ENCODE results near the gene RPN2.

RPN2 gene

GRCh38 chr20:37219751-37220668 lies 40.9 kb downstream of the RPN2 start:
- DNase-seq, result no peak

- DNase-seq, result no peak
Observed at GRCh38 chr20:37220731-37221130, 41.6 kb downstream of the RPN2 start.

GRCh38 chr20:37222086-37222485 lies 43.0 kb downstream of the RPN2 start:
- no peak for DNase-seq

- DNase-seq, result peak; percentile 53
Observed at GRCh38 chr20:37223053-37223452, 43.9 kb downstream of the RPN2 start.

GRCh38 chr20:37225146-37225545 lies 46.0 kb downstream of the RPN2 start:
- DNase-seq, result no peak

- no peak for DNase-seq
Observed at GRCh38 chr20:37226889-37227288, 47.8 kb downstream of the RPN2 start.

GRCh38 chr20:37228082-37228481 lies 49.0 kb downstream of the RPN2 start:
- DNase-seq, result no peak

GRCh38 chr20:37228656-37229055 lies 49.5 kb downstream of the RPN2 start:
- DNase-seq, result no peak

- no peak for DNase-seq
Observed at GRCh38 chr20:37229357-37229756, 50.2 kb downstream of the RPN2 start.

GRCh38 chr20:37230200-37230599 lies 51.1 kb downstream of the RPN2 start:
- DNase-seq, result no peak

GRCh38 chr20:37231947-37232630 lies 53.0 kb downstream of the RPN2 start:
- DNase-seq, result no peak

- DNase-seq, result no peak
Observed at GRCh38 chr20:37233548-37234253, 54.6 kb downstream of the RPN2 start.

- no peak for DNase-seq
Observed at GRCh38 chr20:37234254-37234581, 55.1 kb downstream of the RPN2 start.

- no peak for DNase-seq
Observed at GRCh38 chr20:37235065-37235464, 55.9 kb downstream of the RPN2 start.

GRCh38 chr20:37236462-37236861 lies 57.3 kb downstream of the RPN2 start:
- DNase-seq, result no peak

- DNase-seq, result no peak
Observed at GRCh38 chr20:37237656-37238055, 58.5 kb downstream of the RPN2 start.

- no peak for DNase-seq
Observed at GRCh38 chr20:37238426-37238825, 59.3 kb downstream of the RPN2 start.

- DNase-seq, result no peak
Observed at GRCh38 chr20:37238935-37239451, 59.9 kb downstream of the RPN2 start.

- no peak for DNase-seq
Observed at GRCh38 chr20:37240337-37241067, 61.4 kb downstream of the RPN2 start.

GRCh38 chr20:37242503-37242902 lies 63.4 kb downstream of the RPN2 start:
- DNase-seq, result no peak

GRCh38 chr20:37243076-37243936 lies 64.2 kb downstream of the RPN2 start:
- no peak for DNase-seq
